ENCODE data around the gene PHACTR3. TPM values are rescaled to one million over a fixed set of nuclear protein-coding genes. Genes with fewer than 3 reads are reported as not detected.

PHACTR3 gene
- total RNA-seq, 1 donor from 2014 or later = 1.4 TPM

- no peaks in the 10 kb centered on the region for H3K27me3 ChIP-seq
- no peak overlapping the region for H3K27ac Mint-ChIP-seq
- H4K20me1 ChIP-seq (ENCODE audit: low read depth) = no peaks in the 10 kb centered on the region
- peaks cover 4% of the 10 kb centered on the region for H3K27me3 Mint-ChIP-seq (ENCODE audit: insufficient read depth, low read depth)
- no peak overlapping the region for H3K4me2 ChIP-seq
- no peak overlapping the region for H3K9ac ChIP-seq
- H3K9me3 Mint-ChIP-seq = no peaks in the 10 kb centered on the region
- H3K36me3 ChIP-seq = no peaks in the 10 kb centered on the region
- no peak overlapping the region for H2AFZ ChIP-seq (replicated peaks)
- H3K36me3 Mint-ChIP-seq = no peaks in the 10 kb centered on the region
- H3K4me1 Mint-ChIP-seq = peaks cover 2% of the 10 kb centered on the region
- H3K4me1 ChIP-seq = no peaks in the 10 kb centered on the region
- DNase-seq (ENCODE audit: low spot score) = no peak
- H3K79me2 ChIP-seq (ENCODE audit: low read depth) = no peaks in the 10 kb centered on the region
- no peaks in the 10 kb centered on the region for H3F3A ChIP-seq (ENCODE audit: low read depth)
- no peak overlapping the region for H3K4me3 Mint-ChIP-seq
- peaks cover 5% of the 10 kb centered on the region for H3K9me3 ChIP-seq (ENCODE audit: low read depth)
- TF ChIP-seq, protein P1, sequence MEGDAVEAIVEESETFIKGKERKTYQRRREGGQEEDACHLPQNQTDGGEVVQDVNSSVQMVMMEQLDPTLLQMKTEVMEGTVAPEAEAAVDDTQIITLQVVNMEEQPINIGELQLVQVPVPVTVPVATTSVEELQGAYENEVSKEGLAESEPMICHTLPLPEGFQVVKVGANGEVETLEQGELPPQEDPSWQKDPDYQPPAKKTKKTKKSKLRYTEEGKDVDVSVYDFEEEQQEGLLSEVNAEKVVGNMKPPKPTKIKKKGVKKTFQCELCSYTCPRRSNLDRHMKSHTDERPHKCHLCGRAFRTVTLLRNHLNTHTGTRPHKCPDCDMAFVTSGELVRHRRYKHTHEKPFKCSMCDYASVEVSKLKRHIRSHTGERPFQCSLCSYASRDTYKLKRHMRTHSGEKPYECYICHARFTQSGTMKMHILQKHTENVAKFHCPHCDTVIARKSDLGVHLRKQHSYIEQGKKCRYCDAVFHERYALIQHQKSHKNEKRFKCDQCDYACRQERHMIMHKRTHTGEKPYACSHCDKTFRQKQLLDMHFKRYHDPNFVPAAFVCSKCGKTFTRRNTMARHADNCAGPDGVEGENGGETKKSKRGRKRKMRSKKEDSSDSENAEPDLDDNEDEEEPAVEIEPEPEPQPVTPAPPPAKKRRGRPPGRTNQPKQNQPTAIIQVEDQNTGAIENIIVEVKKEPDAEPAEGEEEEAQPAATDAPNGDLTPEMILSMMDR (IDR thresholded peaks at IDR 0.05) = no peak
- no peak for TF ChIP-seq EZH2phosphoT487 (IDR thresholded peaks at IDR 0.05)
- H3K4me3 ChIP-seq = no peak overlapping the region
- H3K27ac ChIP-seq = no peak overlapping the region
These were observed 96.9 kb downstream of the PHACTR3 start for GRCh38 chr20:59701236-59701635.

GRCh38 chr20:59703046-59703445 lies 98.7 kb downstream of the PHACTR3 start:
- TF ChIP-seq EZH2 (IDR thresholded peaks at IDR 0.05) (no peak), EZH2phosphoT487 (IDR thresholded peaks at IDR 0.05) (no peak)
- TF ChIP-seq, protein P1 (IDR thresholded peaks at IDR 0.05) = no peak
- no peak overlapping the region for H3K27ac ChIP-seq
- H4K20me1 ChIP-seq (ENCODE audit: low read depth) = no peaks in the 10 kb centered on the region
- H2AFZ ChIP-seq (replicated peaks) = no peak overlapping the region
- H3K4me3 ChIP-seq = no peak overlapping the region
- Mint-ChIP-seq H3K27ac (no peak overlapping the region), H3K36me3 (no peaks in the 10 kb centered on the region), H3K9me3 (no peaks in the 10 kb centered on the region), H3K4me3 (no peak overlapping the region), H3K4me1 (peaks cover 2% of the 10 kb centered on the region), H3K27me3 (ENCODE audit: insufficient read depth, low read depth) (peaks cover 4% of the 10 kb centered on the region)
- H3K4me2 ChIP-seq = no peak overlapping the region
- H3F3A ChIP-seq (ENCODE audit: low read depth) = no peaks in the 10 kb centered on the region
- no peaks in the 10 kb centered on the region for H3K36me3 ChIP-seq
- no peaks in the 10 kb centered on the region for H3K79me2 ChIP-seq (ENCODE audit: low read depth)
- no peak overlapping the region for H3K9ac ChIP-seq
- H3K9me3 ChIP-seq (ENCODE audit: low read depth) = no peaks in the 10 kb centered on the region
- H3K27me3 ChIP-seq = no peaks in the 10 kb centered on the region
- DNase-seq (ENCODE audit: low spot score) = no peak
- no peaks in the 10 kb centered on the region for H3K4me1 ChIP-seq

DNA sequence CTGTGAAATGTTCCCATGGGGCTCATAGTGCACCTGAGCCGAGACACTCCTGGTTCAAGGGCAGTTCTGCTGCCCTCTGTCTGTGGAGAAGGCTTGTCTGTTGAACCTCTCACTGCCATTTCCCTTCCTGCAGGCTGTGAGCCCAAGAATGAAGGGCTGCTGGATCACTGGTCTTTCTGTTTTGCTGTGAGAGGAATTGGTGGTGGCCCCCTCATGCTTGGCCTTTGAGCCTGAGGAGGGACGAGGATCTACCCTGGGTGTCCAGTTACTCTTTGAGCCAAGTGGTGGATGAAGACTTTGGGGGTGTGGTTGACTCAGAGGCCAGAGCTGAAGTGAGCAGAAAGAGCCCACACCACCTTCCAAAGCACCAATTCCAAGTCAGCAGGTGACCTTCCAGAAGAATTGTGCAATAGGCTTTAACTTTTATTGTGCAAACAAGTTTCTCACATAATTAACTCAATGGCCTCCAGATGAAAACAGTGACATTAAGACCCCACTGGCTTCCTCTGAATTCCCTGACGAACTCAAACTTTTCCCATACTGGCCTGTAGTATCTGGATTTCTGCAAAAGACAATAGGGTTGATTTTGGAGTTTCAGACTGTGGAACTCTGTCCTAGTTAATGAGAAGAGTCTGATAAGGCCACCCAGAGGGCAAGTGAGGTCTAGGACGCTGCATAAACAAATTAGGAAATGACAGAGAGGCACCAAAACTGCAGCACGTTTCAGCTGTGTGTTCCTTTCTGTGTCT lies 101.5 kb downstream of the PHACTR3 start:
- no peaks in the 10 kb centered on the region for H3K9me3 ChIP-seq (ENCODE audit: low read depth)
- H3K36me3 Mint-ChIP-seq = no peaks in the 10 kb centered on the region
- H3K27ac Mint-ChIP-seq = no peak overlapping the region
- no peak overlapping the region for H3K4me3 Mint-ChIP-seq
- peaks cover 2% of the 10 kb centered on the region for H3K4me1 Mint-ChIP-seq
- no peak for DNase-seq (ENCODE audit: low spot score)
- H3K27me3 Mint-ChIP-seq (ENCODE audit: insufficient read depth, low read depth) = peaks cover 4% of the 10 kb centered on the region
- no peak overlapping the region for H3K27ac ChIP-seq
- H3K79me2 ChIP-seq (ENCODE audit: low read depth) = no peaks in the 10 kb centered on the region
- no peak overlapping the region for H2AFZ ChIP-seq (replicated peaks)
- H3K4me1 ChIP-seq = no peaks in the 10 kb centered on the region
- H3K9ac ChIP-seq = no peak overlapping the region
- H3K36me3 ChIP-seq = no peaks in the 10 kb centered on the region
- no peak overlapping the region for H3K4me3 ChIP-seq
- H4K20me1 ChIP-seq (ENCODE audit: low read depth) = no peaks in the 10 kb centered on the region
- no peak for TF ChIP-seq EZH2phosphoT487 (IDR thresholded peaks at IDR 0.05)
- TF ChIP-seq, protein P1 (IDR thresholded peaks at IDR 0.05) = no peak
- no peak for TF ChIP-seq EZH2 (IDR thresholded peaks at IDR 0.05)
- no peak overlapping the region for H3K4me2 ChIP-seq
- H3K27me3 ChIP-seq = no peaks in the 10 kb centered on the region
- no peaks in the 10 kb centered on the region for H3F3A ChIP-seq (ENCODE audit: low read depth)
- no peaks in the 10 kb centered on the region for H3K9me3 Mint-ChIP-seq

Data from neural progenitor cell (in vitro differentiated cells).